UCSD-AML1 (cell line): ENCODE measurements around the gene JPH2.

Source experiments
- DNase-seq: peaks from one replicate; lab custom pipeline; 2025; ENCODE audit not compliant: unreplicated experiment; lab: John Stamatoyannopoulos, UW

JPH2 gene

GRCh38 chr20:44104798-44105517 lies 82.0 kb downstream of the JPH2 start:
- DNase-seq, result no peak

- DNase-seq, result no peak
Observed at GRCh38 chr20:44102582-44102981, 84.4 kb downstream of the JPH2 start.

DNA sequence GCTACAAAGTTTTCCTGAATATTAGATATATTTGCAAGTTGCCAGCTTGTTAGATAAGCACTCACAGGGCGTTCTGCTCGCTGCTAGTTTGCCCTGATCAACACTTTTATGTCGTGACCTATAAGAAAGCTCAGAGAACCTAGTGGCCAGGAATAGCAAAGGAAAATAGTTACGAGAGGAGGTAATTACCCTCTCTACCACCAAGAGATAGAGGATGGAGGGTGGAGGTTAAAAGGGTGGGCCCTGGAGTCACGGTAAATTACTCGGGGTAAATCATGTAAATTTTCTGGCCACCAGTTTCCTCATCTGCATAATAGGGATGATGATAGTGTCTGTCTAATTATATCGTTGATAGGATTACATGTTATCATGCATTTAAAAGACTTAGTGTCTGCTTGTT lies 87.2 kb downstream of the JPH2 start:
- no peak for DNase-seq

DNA sequence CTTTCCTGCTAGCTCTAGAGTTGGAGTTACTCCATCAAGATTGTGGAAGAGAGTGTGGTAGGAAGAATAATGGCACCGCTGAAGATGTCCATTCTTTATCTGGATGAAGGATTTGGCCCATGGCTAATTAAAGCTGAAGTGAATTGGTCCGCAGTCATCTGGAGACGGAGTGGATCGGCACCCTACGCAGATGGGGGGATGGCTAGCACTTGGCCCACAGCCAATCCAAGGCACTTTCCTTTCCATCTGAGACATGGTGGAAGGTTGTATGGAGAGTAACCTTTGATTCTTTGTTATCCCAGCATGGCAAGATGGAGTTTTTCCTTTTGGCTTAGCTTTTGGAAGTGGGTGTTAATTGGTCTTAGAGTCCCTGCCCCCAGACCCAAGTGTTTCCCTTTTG lies 88.3 kb downstream of the JPH2 start:
- no peak for DNase-seq

- DNase-seq, result no peak
Observed at GRCh38 chr20:44098256-44098630, 88.7 kb downstream of the JPH2 start.

GRCh38 chr20:44097521-44098255 lies 89.3 kb downstream of the JPH2 start:
- no peak for DNase-seq

DNA sequence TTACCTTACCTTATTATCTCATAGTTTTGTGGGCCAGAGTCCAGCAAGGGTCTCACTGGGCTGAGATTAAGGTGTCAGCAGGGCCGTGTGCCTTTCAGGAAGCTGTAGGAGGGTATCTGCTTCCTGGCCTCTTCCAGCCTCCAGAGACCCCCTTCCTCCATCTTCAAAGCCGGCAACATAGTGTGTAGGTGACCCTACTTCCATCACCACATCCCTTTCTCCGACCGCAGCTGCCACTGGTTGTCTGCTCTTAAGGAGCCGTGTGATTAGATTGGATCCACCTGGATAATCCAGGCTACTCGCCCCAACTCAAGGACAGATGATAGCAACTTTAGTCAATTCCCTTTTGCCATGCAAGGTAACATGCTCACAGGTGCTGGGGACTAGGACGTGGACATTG lies 91.2 kb downstream of the JPH2 start:
- no peak for DNase-seq

GRCh38 chr20:44093249-44093582 lies 93.8 kb downstream of the JPH2 start:
- no peak for DNase-seq

- no peak for DNase-seq
Observed at GRCh38 chr20:44092551-44093248, 94.3 kb downstream of the JPH2 start.

- DNase-seq, result no peak
Observed at GRCh38 chr20:44091026-44091425, 96.0 kb downstream of the JPH2 start.

DNA sequence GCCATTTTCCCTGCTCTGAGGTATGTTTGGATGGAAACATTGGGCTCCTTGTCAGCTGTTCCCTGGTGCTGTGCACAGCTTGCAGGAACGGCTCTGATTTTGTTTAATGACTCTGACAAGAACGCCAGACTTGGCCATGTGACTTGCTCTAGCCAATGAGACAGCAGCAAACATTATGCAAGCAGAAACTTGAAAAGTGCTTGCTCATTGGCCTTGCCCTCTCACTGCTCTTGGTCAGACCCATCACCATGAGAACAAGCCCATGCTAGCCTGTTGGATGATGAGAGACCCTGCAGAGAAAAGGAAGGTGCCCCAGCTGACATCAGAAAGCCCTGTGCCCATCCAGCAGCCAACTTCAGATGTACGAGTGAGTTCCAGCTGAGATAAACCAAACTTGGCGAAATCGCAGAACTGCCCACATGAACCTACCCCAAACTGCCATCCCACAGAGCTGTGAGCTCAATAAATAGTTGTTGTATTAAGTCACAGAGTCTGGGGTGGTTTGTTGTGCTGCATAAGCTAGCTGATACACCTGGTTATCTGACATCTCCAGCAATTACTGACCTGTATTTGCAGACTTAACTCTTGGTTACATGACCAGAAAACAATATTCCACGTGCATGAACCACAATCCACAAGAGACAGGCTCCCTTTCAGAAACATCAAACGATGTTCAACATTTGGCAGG lies 96.9 kb downstream of the JPH2 start:
- no peak for DNase-seq

DNA sequence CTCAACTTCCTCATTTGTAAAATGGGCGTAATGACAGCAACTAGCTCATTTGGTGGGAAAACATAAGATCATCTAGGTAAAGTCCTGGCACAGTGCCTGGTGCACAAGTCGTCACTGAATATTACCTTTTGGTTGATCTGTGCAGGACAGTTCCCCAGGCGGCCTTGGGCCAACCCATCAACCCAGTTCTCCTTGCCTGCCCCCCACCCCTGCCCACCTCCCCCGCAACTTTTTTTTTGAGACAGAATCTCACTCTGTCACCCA lies 99.2 kb downstream of the JPH2 start:
- DNase-seq, result no peak

GRCh38 chr20:44087051-44087856 lies 99.7 kb downstream of the JPH2 start:
- no peak for DNase-seq

GRCh38 chr20:44085616-44086434 lies 101.2 kb downstream of the JPH2 start:
- DNase-seq, result no peak

DNA sequence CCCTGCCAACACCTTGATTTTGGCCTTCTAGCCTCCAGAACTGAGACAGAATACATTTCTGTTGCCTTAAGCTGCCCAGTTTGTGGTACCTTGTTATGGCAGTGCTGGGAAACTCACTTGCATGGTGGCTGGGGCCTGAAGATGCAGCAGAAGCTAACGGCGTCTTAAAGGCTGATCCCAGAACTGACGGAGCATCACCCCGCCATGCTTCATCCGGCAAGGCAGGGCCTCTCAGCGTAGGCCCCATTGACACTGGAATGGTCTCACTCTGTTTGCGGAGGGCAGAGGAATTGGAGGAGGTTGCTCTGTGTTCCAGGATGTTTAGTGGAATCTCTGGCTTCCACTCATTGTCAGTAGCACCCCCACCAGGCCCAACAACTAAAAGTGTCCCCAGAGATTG lies 102.1 kb downstream of the JPH2 start:
- DNase-seq, result no peak

GRCh38 chr20:44084439-44084838 lies 102.5 kb downstream of the JPH2 start:
- DNase-seq, result no peak

- DNase-seq, result no peak
Observed at GRCh38 chr20:44083220-44083933, 103.6 kb downstream of the JPH2 start.

DNA sequence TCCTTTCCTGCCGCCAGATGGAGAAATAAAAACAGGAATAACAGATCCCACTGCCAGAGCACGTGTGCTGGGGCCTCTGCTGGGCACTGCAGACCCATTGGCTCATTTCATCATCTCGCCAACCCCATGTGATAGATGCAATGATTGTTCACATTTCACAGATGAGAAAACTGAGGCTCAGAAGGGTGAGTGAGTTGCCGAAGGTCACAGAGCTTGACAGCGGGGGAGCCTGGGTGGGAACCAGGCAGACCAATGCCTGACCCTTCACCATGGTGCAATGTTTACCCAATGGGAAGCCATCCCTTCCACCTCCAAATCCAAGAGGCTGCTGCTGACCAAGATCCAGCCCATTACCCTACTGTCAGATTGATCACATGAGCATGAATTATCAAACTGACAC lies 105.1 kb downstream of the JPH2 start:
- DNase-seq, result no peak

GRCh38 chr20:44081476-44081875 lies 105.5 kb downstream of the JPH2 start:
- no peak for DNase-seq
